CD4-positive, alpha-beta T cell treated with Interleukin-17A for 1 hour (primary cell): ENCODE data around the gene RPH3AL.
"Not testable (repeated sequence)": the region's sequence is repeated elsewhere in the genome, so short reads cannot be mapped to it uniquely, and the experiment has no call there.

ENCODE experiments used
- DNase-seq: peaks from one replicate; pipeline ENCODE4 v3.0.0-alpha.2; 2020

The RPH3AL gene

GRCh38 chr17:379531-380465, 27.2 kb upstream of the RPH3AL start:
- no peak for DNase-seq

- DNase-seq: no peak
Measured at GRCh38 chr17:378068-378467, 25.5 kb upstream of the RPH3AL start.

GRCh38 chr17:376936-377863, 24.6 kb upstream of the RPH3AL start:
- DNase-seq: no peak

GRCh38 chr17:373613-374230, 21.1 kb upstream of the RPH3AL start:
- DNase-seq: no peak

- no peak for DNase-seq
Measured at GRCh38 chr17:372157-373152, 19.8 kb upstream of the RPH3AL start.

GRCh38 chr17:371583-371982, 19.0 kb upstream of the RPH3AL start:
- DNase-seq: no peak

GRCh38 chr17:367656-368055, 15.0 kb upstream of the RPH3AL start:
- DNase-seq: not testable (repeated sequence)

GRCh38 chr17:366657-367615, 14.3 kb upstream of the RPH3AL start:
- DNase-seq: not testable (repeated sequence)

- DNase-seq: no peak
Measured at GRCh38 chr17:364766-365165, 12.2 kb upstream of the RPH3AL start.

- DNase-seq: no peak
Measured at GRCh38 chr17:364308-364707, 11.7 kb upstream of the RPH3AL start.

- DNase-seq: no peak
Measured at GRCh38 chr17:362721-363120, 10.1 kb upstream of the RPH3AL start.

GRCh38 chr17:360092-360750, 7.6 kb upstream of the RPH3AL start:
- DNase-seq: no peak

- DNase-seq: no peak
Measured at GRCh38 chr17:358491-359151, 6.0 kb upstream of the RPH3AL start.

GRCh38 chr17:357644-358043, 5.0 kb upstream of the RPH3AL start:
- DNase-seq: no peak

GRCh38 chr17:356671-357434, 4.2 kb upstream of the RPH3AL start:
- DNase-seq: no peak

- no peak for DNase-seq
Measured at GRCh38 chr17:354651-355556, 2.3 kb upstream of the RPH3AL start.

- no peak for DNase-seq
Measured at GRCh38 chr17:353838-354234, 1.2 kb upstream of the RPH3AL start.
